LHCN-M2 (cell line): ENCODE results near the gene KCNS1. TPM values are rescaled to one million over a fixed set of nuclear protein-coding genes. Genes with fewer than 3 reads are reported as not detected.
"Not testable (repeated sequence)": the region's sequence is repeated elsewhere in the genome, so short reads cannot be mapped to it uniquely, and the experiment has no call there.

ENCODE experiments used
- DNase-seq: peaks from one replicate; pipeline ENCODE4 v3.0.0-alpha.2; 2012; ENCODE audit warnings: low read depth
- total RNA-seq: library from RNA; depleted of rRNA; stranded (reverse); fragments of >200 nt; gene quantifications from 2 replicates; pipeline ENCODE4 v1.2.3, GENCODE V29; 2014

The KCNS1 gene
- total RNA-seq, 1 experiment from 2014 or later: not detected

GRCh38 chr20:45080867-45081624, 19.9 kb downstream of the KCNS1 start:
- peak; percentile 37 for DNase-seq

DNA sequence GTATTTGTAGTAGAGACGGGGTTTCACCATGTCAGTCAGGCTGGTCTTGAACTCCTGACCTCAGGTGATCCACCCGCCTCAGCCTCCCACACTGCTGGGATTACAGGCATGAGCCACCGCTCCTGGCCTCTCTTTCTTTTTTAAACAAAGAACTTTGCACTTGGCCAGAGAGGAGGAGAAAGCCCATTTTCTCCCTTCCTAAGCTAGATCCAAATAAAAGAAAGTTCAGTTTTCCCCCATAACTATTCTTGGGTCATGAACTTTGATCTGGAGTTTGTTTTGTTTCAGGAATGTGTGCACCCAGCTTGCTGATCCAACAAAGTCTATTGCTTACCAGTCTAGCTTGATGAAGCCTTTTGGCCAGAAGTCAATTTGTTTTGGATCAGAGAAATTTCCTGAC, 23.4 kb downstream of the KCNS1 start:
- DNase-seq: no peak

GRCh38 chr20:45073221-45073620, 27.7 kb downstream of the KCNS1 start:
- DNase-seq: no peak

DNA sequence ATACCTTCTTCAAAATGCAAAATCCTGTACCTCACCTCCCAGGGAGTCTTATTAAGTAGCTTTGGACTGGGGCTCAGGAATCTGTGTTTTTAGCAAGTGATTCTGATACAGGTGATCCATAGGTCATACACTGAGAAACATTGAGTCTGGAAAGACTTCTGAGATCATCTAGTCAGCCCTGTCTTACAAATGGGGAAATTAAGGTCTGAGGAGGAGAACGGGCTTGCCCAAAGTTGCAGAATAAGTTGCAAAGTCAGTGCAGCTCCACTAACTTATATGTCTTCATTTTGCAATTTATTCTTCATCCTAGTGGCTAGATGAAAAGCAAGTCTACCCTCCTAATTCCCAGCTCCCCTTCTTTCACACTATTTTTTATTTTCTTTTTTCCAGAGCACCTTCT, 28.9 kb downstream of the KCNS1 start:
- DNase-seq: no peak

GRCh38 chr20:45070932-45071632, 29.8 kb downstream of the KCNS1 start:
- DNase-seq: peak; percentile 46

DNA sequence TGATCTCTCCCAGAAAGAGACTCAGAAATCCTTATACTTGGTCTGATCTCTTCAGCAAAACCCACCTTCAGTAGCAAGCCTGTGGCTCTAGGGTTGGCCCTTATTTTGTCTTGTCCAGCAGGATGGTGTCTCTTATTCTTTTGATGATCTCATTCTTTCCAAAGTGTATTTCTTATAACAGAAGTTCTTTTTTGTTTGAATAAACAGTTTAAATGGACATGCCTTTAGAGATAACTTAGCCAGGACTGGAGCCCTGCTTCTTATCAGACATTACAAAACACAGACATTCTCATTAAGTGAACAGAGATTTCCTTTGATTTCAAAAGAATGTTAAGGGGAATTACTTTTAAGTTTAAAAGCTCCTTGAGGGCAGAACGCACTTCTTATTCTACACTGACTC, 31.7 kb downstream of the KCNS1 start:
- no peak for DNase-seq

DNA sequence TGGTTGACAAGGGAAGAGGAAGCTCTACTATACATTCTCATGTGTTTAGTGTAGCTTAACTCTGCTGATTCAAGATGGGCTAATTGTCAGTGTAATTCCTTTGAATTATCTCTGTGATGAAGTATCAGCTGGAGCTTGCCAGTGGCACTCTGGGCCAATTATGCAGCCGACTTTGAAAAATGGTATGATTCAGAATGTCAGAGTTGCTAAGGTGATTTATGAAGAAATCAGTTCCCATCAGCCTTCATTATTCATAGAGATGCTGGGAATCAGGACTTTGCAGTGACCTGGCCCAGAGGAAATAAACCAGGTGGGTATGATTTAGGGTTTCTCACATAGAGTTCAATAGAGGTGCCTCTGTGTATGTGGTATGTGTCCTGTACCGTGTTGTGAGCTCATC, 33.4 kb downstream of the KCNS1 start:
- DNase-seq: no peak

- no peak for DNase-seq
These were observed 33.8 kb downstream of the KCNS1 start for GRCh38 chr20:45067087-45067486.

- DNase-seq: no peak
These were observed 34.6 kb downstream of the KCNS1 start for GRCh38 chr20:45066372-45066771.

DNA sequence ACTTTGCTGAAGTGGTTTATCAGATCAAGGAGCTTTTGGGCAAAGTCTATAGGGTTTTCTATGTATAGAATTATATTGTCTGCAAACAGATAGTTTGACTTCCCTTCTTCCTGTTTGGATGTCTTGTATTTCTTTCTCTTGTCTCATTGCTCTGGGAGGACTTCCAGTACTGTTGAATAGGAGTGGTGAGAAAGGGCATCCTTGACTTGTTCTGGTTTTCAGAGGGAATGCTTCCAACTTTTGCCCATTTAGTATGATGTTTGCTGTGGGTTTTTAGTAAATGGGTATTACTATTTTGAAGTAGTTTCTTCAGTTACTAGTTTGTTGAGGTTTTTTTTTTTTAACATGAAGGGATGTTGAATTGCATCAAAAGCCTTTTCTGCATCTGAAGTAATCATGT, 36.1 kb downstream of the KCNS1 start:
- no peak for DNase-seq

GRCh38 chr20:45063107-45063506, 37.8 kb downstream of the KCNS1 start:
- not testable (repeated sequence) for DNase-seq

DNA sequence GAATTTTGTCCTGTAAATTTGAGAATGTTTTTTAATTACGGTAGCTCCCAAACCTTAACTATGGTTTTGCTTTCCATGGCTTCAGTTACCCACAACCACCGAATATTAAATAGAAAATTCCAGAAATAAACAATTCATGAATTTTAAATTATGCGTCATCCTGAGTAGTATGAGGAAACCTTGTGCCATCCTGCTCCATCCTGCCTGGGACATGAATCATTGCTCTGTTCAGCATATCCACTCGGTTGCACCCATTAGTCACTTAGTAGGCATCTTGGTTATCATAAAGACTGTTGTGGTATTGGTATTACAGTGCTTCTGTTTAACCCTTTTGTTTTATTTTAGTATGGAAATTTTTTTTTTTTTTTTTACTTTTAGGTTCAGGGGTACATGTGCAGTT, 39.7 kb downstream of the KCNS1 start:
- peak; percentile 95 for DNase-seq

DNA sequence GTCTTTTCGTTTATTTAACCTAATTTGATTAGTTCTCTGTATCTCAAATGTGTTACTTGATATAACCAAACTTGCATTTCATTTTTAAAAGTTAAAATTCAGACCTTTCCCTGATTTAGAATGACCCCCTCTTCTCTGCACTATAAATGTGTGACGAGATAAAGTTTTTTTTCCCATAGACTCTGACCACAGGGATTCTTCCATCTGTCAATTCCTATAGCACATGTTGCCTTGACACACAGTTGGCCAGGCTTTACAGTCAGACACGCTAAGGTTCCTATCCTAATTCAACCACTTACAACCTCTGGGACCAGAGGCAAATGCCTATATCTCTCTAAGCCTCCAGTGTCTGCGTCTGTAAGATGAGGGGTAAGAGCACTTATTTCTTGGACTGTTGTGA, 40.6 kb downstream of the KCNS1 start:
- DNase-seq: no peak

GRCh38 chr20:45059022-45059728, 41.8 kb downstream of the KCNS1 start:
- DNase-seq: peak; percentile 82

DNA sequence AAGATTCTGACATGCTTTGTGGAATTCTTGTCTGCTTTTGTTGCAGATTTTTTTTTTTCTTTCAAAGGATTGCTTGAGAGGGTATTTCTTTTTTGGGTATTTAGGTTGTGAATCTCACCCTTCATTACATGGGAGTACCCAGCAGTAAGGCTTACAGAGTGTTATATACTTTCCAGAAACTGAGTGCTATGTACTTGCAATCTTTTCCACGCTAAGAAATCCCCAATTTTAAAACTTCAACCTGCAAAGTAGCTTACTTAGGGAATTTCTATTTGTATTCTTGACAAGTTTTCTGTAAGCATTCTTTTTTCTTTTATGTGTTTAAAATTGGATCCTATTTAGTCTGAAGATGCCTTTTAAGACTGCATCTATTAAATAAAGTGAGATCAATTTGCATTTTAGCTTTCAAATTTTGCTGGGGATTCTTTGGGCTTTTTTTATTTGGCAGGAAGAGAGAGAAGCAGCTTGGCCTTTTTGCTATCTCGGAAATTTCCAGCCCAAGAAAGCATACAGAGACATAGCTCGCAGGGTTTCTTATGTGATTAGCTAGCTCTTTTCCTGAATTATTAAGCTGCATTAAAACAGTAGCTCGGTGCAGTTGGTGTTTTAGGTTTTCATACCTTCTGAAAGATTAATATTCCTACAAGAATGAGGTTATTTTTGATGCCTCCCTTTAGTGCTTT, 42.6 kb downstream of the KCNS1 start:
- DNase-seq: no peak

DNA sequence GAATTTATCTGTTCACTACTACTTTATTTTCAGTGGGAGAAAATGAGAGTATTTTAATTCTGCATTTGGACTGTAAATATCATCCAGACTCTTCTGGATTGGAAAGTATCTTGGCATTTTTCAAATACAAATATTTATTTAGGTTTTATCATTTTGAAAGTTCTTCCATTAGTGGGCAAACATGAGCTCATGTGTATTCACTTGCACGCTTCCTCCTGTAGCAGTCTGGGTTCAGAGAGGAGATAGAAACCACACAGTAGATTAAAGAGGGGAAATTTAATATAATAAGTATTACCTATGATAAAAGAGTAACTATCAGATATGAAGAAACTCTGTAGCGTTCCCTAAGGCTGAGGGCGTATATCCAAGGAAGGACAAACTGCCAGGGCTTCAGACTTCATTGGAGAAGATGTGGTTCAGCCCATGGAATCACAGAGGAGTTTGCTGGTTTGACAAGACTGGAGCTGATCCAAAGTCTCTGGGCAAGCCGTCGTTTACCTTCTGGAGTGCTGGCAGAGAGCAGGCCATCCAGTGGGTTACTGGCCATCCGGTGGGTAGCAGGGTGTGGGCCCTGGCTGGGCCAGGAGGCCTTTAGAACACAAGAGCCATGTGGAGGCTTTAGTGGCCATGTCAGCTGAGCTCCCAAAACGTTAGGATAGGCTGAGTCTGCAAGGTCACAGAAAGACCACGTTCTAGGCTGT, 44.3 kb downstream of the KCNS1 start:
- no peak for DNase-seq

DNA sequence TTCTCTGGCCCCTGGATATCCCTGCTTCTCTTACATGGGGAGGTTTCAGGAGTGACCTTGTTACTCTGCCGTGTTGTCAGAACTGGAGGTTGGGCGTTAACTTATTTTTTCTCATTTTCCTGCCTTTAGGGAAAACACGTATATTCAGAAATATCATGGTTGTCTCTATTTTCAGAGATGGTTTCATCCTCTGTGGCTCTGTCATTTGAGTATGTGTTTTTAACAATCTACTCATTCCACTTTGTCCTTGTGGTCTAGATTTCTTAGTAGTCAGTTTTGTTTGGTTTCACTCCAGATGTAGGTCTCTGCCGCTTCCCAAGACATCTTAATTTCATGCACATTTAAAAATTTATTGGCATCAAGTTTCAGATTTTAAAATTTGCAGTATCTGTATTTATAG, 45.9 kb downstream of the KCNS1 start:
- no peak for DNase-seq

GRCh38 chr20:45053430-45054351, 47.2 kb downstream of the KCNS1 start:
- DNase-seq: no peak

- DNase-seq: peak; percentile 53
These were observed 48.1 kb downstream of the KCNS1 start for GRCh38 chr20:45052698-45053429.
